SK-MEL-5 (cell line): Measurements from ENCODE around the gene ENOX1. TPM values are rescaled to one million over a fixed set of nuclear protein-coding genes. Genes with fewer than 3 reads are reported as not detected.

Source experiments
- DNase-seq: peaks from one replicate; pipeline ENCODE4 v3.0.0-alpha.2; 2016; ENCODE audit warnings: low read depth, low spot score
- in situ Hi-C: cut with HindIII; loops from 2 replicates; pipeline ENCODE4 v1.10.0; 2016; ENCODE audit warnings: low sequenced_read_pairs, high pct_unique_total_duplicates, low pct_unique_long_range_greater_than_20kb
- total RNA-seq: library from RNA; depleted of rRNA; stranded (reverse); fragments of >200 nt; shearing (Covaris generic); gene quantifications from 2 replicates; pipeline ENCODE4 v1.2.3, GENCODE V29; 2014

The ENOX1 gene
- total RNA-seq, 1 experiment from 2014 or later: 14.2 TPM

- no peak for DNase-seq
Measured at GRCh38 chr13:43698758-43699157, 88.0 kb downstream of the ENOX1 start.

GRCh38 chr13:43698009-43698408 is 88.8 kb downstream of the ENOX1 start:
- in situ Hi-C loops: no loop called here
- no peak for DNase-seq

More at GRCh38 chr13:43698758-43699157, 88.0 kb downstream of the ENOX1 start:
- in situ Hi-C loops: no loop called here

DNA sequence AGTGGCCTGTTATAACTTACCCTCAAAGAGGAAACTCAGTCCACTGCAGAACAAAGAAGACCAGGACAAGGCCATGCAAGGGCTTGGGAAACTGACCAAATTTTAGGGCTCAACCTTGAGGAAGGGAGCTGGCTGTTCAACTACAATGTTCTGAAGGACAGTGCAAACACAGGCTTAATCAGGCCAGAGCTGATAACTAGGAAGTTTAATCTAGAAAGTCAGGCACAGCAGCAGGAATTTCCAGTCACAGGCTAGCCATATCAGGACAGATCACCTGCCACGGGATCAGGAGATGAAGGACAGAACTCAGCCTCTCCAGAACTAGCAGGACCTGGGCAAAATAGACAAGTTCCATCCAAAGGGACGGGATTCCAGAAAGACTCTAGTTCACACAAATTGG is 89.4 kb downstream of the ENOX1 start:
- DNase-seq: no peak
- in situ Hi-C loops: no loop called here

DNA sequence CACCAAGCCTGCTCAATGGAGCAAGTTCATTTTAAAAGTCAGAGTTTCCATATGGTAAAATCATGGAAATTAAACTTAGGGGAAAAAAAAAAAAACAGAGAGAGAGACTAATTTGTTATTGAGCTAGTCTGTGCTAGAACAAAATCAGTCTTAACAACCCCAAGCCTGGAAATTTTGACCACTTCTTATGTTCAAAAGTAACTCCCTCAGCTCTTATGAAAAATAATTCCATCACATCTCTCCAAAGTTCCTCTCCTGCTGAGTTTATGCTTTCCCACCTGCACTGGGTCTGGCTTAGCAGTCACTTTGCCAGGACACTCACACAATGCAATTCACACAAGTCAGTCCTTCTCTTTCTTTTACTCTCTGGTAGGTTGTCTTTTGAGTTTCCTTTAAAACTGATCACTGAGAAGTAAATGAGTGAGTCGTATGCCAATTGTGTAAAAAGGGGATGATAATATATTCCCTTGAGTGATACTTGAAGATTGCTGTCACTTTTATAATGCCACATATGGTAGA is 92.6 kb downstream of the ENOX1 start:
- in situ Hi-C loops: no loop called here
- DNase-seq: no peak

- in situ Hi-C loops: no loop called here
- DNase-seq: no peak
Measured at GRCh38 chr13:43693639-43694038, 93.1 kb downstream of the ENOX1 start.

GRCh38 chr13:43688227-43688907 is 98.4 kb downstream of the ENOX1 start:
- in situ Hi-C loops: no loop called here
- no peak for DNase-seq

GRCh38 chr13:43687038-43687437 is 99.7 kb downstream of the ENOX1 start:
- no peak for DNase-seq
- in situ Hi-C loops: no loop called here

DNA sequence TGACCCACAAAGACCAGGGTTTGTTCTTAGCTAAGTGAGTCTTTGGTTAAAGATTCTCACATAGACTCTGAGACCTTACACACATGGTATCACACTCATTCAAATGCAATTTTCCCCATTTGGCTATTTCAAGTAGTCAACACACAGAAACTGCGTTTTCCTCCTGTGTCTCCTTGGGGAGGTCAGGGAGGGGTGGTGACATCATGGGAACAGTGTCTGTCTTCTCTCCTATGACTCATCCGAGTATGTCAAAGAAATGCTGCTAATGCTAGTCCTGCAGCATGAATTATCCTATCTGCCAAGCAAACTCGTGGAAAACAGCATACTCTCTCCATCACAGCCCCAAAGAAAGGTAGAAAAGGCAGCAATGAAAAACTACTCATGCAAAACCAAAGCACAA is 100.2 kb downstream of the ENOX1 start:
- DNase-seq: peak; percentile 57
- in situ Hi-C loops: no loop called here

- DNase-seq: peak; percentile 91
- in situ Hi-C loops: no loop called here
Measured at GRCh38 chr13:43684963-43685725, 101.6 kb downstream of the ENOX1 start.

DNA sequence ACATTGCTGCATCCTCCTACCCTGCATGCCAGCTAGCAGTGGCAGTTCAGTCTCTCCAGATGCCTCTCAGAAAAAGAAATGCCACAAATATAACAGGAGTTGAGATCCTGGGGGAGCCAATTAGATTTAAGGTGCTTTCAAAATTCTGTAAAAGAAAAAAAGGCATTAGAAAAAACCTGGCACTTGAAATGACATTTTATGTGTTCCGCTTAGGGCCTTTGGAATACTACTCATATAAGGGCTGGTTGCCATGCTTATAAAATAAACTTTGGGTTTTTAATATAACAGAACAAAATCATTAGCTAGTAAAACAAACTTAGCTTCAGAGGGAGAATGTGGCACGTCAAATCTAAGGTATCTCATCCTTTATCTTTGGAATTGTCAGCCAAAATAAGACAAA is 104.1 kb downstream of the ENOX1 start:
- in situ Hi-C loops: no loop called here

DNA sequence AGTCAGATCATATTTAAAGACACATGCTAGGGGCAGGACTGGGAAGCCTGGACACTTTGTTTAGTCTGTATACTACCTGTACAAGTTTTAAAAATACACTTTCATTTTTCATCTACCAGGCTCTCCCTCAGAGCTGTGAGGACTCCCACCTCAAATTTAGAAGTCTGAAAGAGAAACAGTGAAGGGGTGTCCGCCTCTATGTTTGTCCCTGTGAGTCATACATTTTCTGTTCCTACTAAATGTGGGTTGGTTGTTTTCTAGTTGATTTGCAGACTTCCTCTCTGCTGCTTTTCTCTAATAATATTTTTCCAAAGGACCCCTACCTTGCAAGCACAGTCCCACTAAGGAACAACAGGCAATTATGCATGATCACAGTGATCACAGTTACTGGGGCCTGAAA is 110.5 kb downstream of the ENOX1 start:
- in situ Hi-C loops: no loop called here
- no peak for DNase-seq

More for the DNA sequence above, 104.1 kb downstream of the ENOX1 start:
- no peak for DNase-seq

DNA sequence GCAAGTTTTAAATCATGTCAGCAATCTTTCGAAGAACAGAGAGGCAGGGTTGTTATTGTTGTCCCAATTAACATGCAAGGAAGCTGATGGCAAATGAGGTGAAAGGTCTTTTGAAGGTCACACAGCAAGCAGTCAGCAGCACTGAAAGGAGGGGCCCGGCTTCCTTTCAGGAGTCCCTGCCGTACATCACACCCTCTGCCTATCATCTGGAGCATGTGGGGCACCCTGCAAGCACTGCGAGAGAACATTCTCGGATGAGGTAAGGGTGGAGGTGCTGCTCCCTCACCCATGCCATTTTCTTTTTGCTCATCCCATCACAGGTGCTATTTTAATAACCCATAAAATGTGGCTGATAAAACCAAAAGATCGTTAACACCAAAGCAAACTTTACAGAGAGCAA is 111.2 kb downstream of the ENOX1 start:
- in situ Hi-C loops: no loop called here
- no peak for DNase-seq

- in situ Hi-C loops: no loop called here
- DNase-seq: no peak
Measured at GRCh38 chr13:43669964-43670363, 116.8 kb downstream of the ENOX1 start.

GRCh38 chr13:43669101-43669500 is 117.7 kb downstream of the ENOX1 start:
- in situ Hi-C loops: no loop called here
- no peak for DNase-seq

- DNase-seq: no peak
- in situ Hi-C loops: no loop called here
Measured at GRCh38 chr13:43666403-43666802, 120.4 kb downstream of the ENOX1 start.

DNA sequence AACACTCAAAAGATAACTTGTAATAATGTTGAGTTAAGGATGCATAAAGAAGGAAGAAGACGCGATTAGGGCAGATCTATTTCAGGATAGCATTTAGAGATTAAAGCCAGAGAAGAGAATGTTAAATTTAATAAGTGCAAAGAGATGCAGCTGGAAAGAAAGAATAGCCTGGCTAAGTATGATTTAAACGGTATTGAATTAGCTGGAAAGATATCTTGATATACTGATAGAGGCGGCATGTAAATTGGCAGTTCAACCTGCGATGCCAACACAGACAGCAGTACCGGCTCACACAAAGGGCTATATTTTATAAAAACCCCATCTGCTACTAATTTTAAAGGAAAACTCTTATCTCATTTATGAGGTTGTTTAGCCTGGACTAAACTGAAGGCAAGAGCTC is 121.4 kb downstream of the ENOX1 start:
- in situ Hi-C loops: no loop called here
- DNase-seq: no peak

DNA sequence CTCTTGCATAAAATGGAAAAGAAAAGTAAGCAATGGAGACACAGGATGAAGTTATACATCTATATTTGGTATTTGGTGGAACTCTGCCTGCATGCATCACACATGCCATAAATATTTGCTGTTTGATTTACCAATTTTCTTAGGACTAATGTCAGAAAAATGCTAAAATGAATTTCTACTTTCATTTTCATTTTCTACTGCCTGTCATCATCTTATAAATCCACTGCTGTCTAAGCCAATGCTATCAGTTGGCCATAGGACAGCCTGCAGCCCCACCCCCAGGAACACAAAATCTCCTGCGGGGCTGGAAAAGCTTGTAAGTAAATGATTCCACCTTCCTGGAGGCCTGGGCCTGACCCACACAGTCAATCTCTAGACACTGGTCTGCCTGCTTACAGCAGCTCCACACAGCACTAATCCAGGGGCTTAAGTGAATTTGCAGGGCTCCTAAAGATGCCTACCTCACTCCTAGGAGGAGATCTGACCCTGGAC is 122.0 kb downstream of the ENOX1 start:
- in situ Hi-C loops: no loop called here

GRCh38 chr13:43663474-43664090 is 123.2 kb downstream of the ENOX1 start:
- in situ Hi-C loops: no loop called here
- no peak for DNase-seq

More for the DNA sequence above, 122.0 kb downstream of the ENOX1 start:
- peak; percentile 39 for DNase-seq
